Smooth muscle cell (in vitro differentiated cells): ENCODE data around the gene CD79A. TPM values are rescaled to one million over a fixed set of nuclear protein-coding genes. Genes with fewer than 3 reads are reported as not detected.

ENCODE experiments used
- DNase-seq: peaks from one replicate; lab custom pipeline; 2025; ENCODE audit not compliant: unreplicated experiment; lab: John Stamatoyannopoulos, UW
- H2AFZ ChIP-seq: fragments of 200-600 bp; sonication (generic); 2 replicates; pipeline ENCODE4 v1.6.0; 2016; ENCODE audit warnings: antibody characterized with exemption, low read depth, mild to moderate bottlenecking
- H3F3A ChIP-seq: fragments of 200-600 bp; sonication (generic); 2 replicates; pipeline ENCODE4 v1.6.0; 2017; ENCODE audit warnings: antibody characterized with exemption, low read depth
- H3K27ac ChIP-seq: fragments of 200-600 bp; sonication (generic); 2 replicates; pipeline ENCODE4 v1.5.1; 2016; ENCODE audit warnings: low read depth, mild to moderate bottlenecking
- H3K27me3 ChIP-seq: fragments of 200-600 bp; sonication (generic); 2 replicates; pipeline ENCODE4 v1.6.1; 2016; ENCODE audit warnings: low read depth, mild to moderate bottlenecking
- H3K36me3 ChIP-seq: fragments of 200-600 bp; sonication (generic); 2 replicates; pipeline ENCODE4 v1.5.1; 2016; ENCODE audit warnings: low read depth
- H3K4me1 ChIP-seq: fragments of 200-600 bp; sonication (generic); 2 replicates; pipeline ENCODE4 v1.5.1; 2016; ENCODE audit warnings: low read depth
- H3K4me2 ChIP-seq: fragments of 200-600 bp; sonication (generic); 2 replicates; pipeline ENCODE4 v1.6.0; 2016; ENCODE audit warnings: mild to moderate bottlenecking
- H3K4me3 ChIP-seq: fragments of 200-600 bp; sonication (generic); 2 replicates; pipeline ENCODE4 v1.5.1; 2016; ENCODE audit warnings: mild to moderate bottlenecking
- H3K79me2 ChIP-seq: fragments of 200-600 bp; sonication (generic); 2 replicates; pipeline ENCODE4 v1.6.0; 2016; ENCODE audit warnings: low read depth, mild to moderate bottlenecking
- H3K9ac ChIP-seq: fragments of 200-600 bp; sonication (generic); 2 replicates; pipeline ENCODE4 v1.6.0; 2016; ENCODE audit warnings: low read depth
- H3K9me3 ChIP-seq: fragments of 200-600 bp; sonication (generic); replicated peaks from 2 replicates; pipeline ENCODE4 v1.5.1; 2016; ENCODE audit warnings: low read depth
- H4K20me1 ChIP-seq: fragments of 200-600 bp; sonication (generic); 2 replicates; pipeline ENCODE4 v1.6.0; 2016; ENCODE audit warnings: low read depth
- WGBS: methylation state at CpG from one replicate; pipeline ENCODE4 v1.1.7; 2016; ENCODE audit warnings: low lambda C conversion rate; 5-methylcytosine and 5-hydroxymethylcytosine counted together
- polyA plus RNA-seq: library from polyadenylated mRNA; unstranded; fragments of >200 nt; fragmentation: Nextera tagmentation; extraction: Ambion mirVana; gene quantifications from 2 replicates; pipeline ENCODE4 v1.2.1, GENCODE V29; 2016
- total RNA-seq: library from RNA; depleted of rRNA; stranded (reverse); fragments of >200 nt; gene quantifications from 2 replicates; pipeline ENCODE4 v1.2.3, GENCODE V29; 2014
- TF ChIP-seq, protein P1 (sequence below): fragments of 200-600 bp; sonication (generic); IDR thresholded peaks from 2 replicates; pipeline ENCODE4 v1.5.1; 2017; ENCODE audit warnings: borderline replicate concordance, mild to moderate bottlenecking, antibody characterized with exemption; ENCODE audit not compliant: insufficient read depth, poor library complexity, severe bottlenecking

The CD79A gene
- total and polyA plus RNA-seq, 2 experiments from 2014 or later, result 0.41 TPM; not detected in 1

DNA sequence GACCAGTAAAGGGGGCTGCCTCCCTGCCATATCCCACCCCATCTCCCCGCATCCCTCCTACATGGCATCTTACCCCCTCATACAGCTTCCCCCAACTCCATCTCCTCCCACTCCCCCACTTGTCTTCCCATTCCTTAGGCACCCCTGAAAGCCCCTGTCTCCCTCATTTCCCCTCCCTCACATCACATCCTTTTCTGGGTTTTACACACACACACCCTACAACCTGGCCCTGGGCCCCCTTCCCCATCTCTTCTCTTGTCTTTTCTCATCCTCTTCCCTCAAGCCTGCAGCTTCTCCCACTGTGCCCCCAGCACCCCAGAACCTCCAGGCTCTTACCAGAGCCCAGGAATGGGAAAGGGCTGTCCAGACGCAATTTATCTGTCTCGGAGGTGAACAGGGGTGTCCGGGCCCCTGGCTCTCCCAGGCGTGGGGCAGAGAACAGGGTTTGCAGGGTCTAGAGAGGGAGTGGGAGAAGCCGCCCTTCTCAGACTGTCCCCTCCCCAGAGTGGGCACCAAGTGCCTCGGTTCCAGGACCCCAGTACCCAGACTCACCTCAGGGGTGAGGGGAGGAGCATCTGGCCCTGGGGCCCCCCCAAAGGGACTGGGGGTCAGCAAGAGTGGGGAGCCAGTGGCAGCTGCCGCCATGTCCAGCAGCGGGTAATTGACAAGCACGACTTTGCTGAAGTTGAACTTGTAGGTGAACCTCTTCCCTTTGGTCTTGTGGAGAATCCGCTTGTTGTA, 31.8 kb downstream of the CD79A start:
- Histone ChIP-seq H3F3A (no peaks in the 10 kb centered on the region), H3K4me1 (no peaks in the 10 kb centered on the region), H3K27ac (no peak overlapping the region), H3K36me3 (no peaks in the 10 kb centered on the region), H3K9me3 (no peaks in the 10 kb centered on the region), H3K79me2 (no peaks in the 10 kb centered on the region), H3K27me3 (peaks cover 35% of the 10 kb centered on the region), H3K4me2 (no peak overlapping the region), H3K9ac (no peak overlapping the region), H3K4me3 (no peak overlapping the region), H2AFZ (no peak overlapping the region), H4K20me1 (peaks cover 48% of the 10 kb centered on the region)
- no peak for DNase-seq
- TF ChIP-seq, protein P1, sequence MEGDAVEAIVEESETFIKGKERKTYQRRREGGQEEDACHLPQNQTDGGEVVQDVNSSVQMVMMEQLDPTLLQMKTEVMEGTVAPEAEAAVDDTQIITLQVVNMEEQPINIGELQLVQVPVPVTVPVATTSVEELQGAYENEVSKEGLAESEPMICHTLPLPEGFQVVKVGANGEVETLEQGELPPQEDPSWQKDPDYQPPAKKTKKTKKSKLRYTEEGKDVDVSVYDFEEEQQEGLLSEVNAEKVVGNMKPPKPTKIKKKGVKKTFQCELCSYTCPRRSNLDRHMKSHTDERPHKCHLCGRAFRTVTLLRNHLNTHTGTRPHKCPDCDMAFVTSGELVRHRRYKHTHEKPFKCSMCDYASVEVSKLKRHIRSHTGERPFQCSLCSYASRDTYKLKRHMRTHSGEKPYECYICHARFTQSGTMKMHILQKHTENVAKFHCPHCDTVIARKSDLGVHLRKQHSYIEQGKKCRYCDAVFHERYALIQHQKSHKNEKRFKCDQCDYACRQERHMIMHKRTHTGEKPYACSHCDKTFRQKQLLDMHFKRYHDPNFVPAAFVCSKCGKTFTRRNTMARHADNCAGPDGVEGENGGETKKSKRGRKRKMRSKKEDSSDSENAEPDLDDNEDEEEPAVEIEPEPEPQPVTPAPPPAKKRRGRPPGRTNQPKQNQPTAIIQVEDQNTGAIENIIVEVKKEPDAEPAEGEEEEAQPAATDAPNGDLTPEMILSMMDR, result no peak
- WGBS, result 90% methylated on average over 9 of the region's 11 CpGs

DNA sequence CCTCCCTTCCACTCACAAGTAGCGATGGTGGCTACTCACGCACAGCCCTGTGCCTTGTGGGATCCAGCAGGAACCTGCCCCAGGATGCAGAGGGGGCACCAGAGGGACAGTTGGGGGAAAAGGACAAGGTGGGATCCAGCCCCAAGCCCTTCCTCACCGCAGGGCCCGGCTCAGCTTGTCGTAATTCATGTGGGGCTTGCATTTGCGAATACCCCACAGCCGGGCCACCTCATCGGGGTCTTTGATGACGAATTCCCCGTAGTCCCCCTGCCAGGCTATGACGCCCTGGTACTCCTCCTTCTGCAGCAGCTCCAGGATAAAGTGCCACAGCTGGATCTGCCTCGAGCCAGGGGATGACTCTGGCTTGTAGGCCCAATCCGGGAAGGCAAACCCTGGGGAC, 32.6 kb downstream of the CD79A start:
- no peak overlapping the region for H2AFZ ChIP-seq
- no peaks in the 10 kb centered on the region for H3K9me3 ChIP-seq
- H3F3A ChIP-seq, result no peaks in the 10 kb centered on the region
- H4K20me1 ChIP-seq, result peaks cover 48% of the 10 kb centered on the region
- H3K36me3 ChIP-seq, result no peaks in the 10 kb centered on the region
- no peak overlapping the region for H3K4me2 ChIP-seq
- no peak overlapping the region for H3K27ac ChIP-seq
- WGBS, result 74% methylated on average over 13 of the region's 13 CpGs
- TF ChIP-seq, protein P1, result no peak
- no peak for DNase-seq
- H3K4me1 ChIP-seq, result no peaks in the 10 kb centered on the region
- no peaks in the 10 kb centered on the region for H3K79me2 ChIP-seq
- H3K9ac ChIP-seq, result no peak overlapping the region
- H3K27me3 ChIP-seq, result peaks cover 42% of the 10 kb centered on the region
- H3K4me3 ChIP-seq, result no peak overlapping the region

DNA sequence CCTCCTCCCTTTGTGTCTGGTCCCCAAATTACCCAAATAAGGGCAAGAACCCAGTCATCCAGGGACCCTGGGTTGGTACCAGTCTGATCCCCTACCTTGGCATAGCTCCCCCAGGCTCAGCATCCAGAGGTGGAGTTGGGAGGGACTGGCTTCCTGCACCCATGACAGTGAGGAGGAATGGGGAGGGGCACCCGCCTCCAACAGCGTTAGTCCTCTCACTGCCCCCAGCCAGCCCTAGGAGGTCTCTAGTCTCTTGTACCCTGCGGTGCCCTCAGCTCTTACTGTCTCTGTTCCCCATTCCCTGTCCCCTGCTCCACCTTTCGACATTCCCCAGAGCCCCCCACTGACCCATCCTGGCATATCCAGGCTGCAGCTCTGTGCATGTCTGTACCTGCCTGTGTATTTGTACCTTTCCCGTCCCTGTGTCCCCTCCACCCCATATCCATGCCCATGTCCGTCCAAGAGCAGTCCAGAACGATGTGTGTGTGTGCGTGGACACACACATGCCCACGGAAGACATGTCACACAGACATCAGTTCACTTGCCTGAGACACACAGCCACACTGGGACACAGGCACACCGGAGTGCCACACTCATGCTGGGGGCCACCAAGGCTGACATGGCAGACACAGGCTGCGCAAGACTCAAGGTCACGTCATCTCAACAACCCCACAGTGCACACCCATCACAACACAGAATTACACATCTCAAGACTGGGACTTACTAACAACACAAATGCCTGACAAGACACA, 33.3 kb downstream of the CD79A start:
- H3K4me3 ChIP-seq, result no peak overlapping the region
- no peaks in the 10 kb centered on the region for H3K79me2 ChIP-seq
- no peaks in the 10 kb centered on the region for H3F3A ChIP-seq
- no peaks in the 10 kb centered on the region for H3K9me3 ChIP-seq
- H2AFZ ChIP-seq, result no peak overlapping the region
- H3K4me2 ChIP-seq, result no peak overlapping the region
- no peaks in the 10 kb centered on the region for H3K4me1 ChIP-seq
- H3K9ac ChIP-seq, result no peak overlapping the region
- peaks cover 45% of the 10 kb centered on the region for H4K20me1 ChIP-seq
- 82% methylated on average over 12 of the region's 12 CpGs for WGBS
- no peak for DNase-seq
- no peak overlapping the region for H3K27ac ChIP-seq
- H3K36me3 ChIP-seq, result no peaks in the 10 kb centered on the region
- H3K27me3 ChIP-seq, result peaks cover 49% of the 10 kb centered on the region
- TF ChIP-seq, protein P1, result no peak
